GM21619 (cell line): ENCODE measurements around the gene DGKB.

ENCODE experiments used
- ATAC-seq: cut with Tn5 transposase; IDR thresholded peaks from one replicate; pipeline ENCODE4 v1.9.1; 2021; ENCODE audit not compliant: unreplicated experiment

DGKB gene

GRCh38 chr7:14902589-14903067 lies at the start of gene DGKB:
Gene DGKB, minus strand, starts transcription at chr7:14902751.
- ATAC-seq, result no peak

- no peak for ATAC-seq
Observed at GRCh38 chr7:14950013-14950412, 47.5 kb upstream of the DGKB start.

GRCh38 chr7:14938181-14938580 lies 35.6 kb upstream of the DGKB start:
- no peak for ATAC-seq

- ATAC-seq, result no peak
Observed at GRCh38 chr7:14937581-14937980, 35.0 kb upstream of the DGKB start.

- ATAC-seq, result no peak
Observed at GRCh38 chr7:14936554-14936953, 34.0 kb upstream of the DGKB start.

- ATAC-seq, result no peak
Observed at GRCh38 chr7:14934839-14935238, 32.3 kb upstream of the DGKB start.

- ATAC-seq, result no peak
Observed at GRCh38 chr7:14931511-14932215, 29.1 kb upstream of the DGKB start.

GRCh38 chr7:14924398-14924797 lies 21.8 kb upstream of the DGKB start:
- ATAC-seq, result no peak

- no peak for ATAC-seq
Observed at GRCh38 chr7:14911077-14911476, 8.5 kb upstream of the DGKB start.

GRCh38 chr7:14908697-14909096 lies 6.1 kb upstream of the DGKB start:
- no peak for ATAC-seq

- ATAC-seq, result no peak
Observed at GRCh38 chr7:14905764-14906163, 3.2 kb upstream of the DGKB start.

- no peak for ATAC-seq
Observed at GRCh38 chr7:14900051-14900450, 2.5 kb downstream of the DGKB start.

- no peak for ATAC-seq
Observed at GRCh38 chr7:14899030-14899429, 3.5 kb downstream of the DGKB start.

- ATAC-seq, result no peak
Observed at GRCh38 chr7:14896461-14896860, 6.1 kb downstream of the DGKB start.

GRCh38 chr7:14894826-14895225 lies 7.7 kb downstream of the DGKB start:
- no peak for ATAC-seq

GRCh38 chr7:14892961-14893360 lies 9.6 kb downstream of the DGKB start:
- ATAC-seq, result no peak

GRCh38 chr7:14891289-14891688 lies 11.3 kb downstream of the DGKB start:
- ATAC-seq, result no peak

GRCh38 chr7:14888962-14889361 lies 13.6 kb downstream of the DGKB start:
- ATAC-seq, result no peak

- ATAC-seq, result no peak
Observed at GRCh38 chr7:14886533-14886932, 16.0 kb downstream of the DGKB start.

GRCh38 chr7:14875941-14876587 lies 26.5 kb downstream of the DGKB start:
- ATAC-seq, result no peak

- no peak for ATAC-seq
Observed at GRCh38 chr7:14871880-14872279, 30.7 kb downstream of the DGKB start.

- ATAC-seq, result no peak
Observed at GRCh38 chr7:14870394-14870793, 32.2 kb downstream of the DGKB start.

- no peak for ATAC-seq
Observed at GRCh38 chr7:14868937-14869336, 33.6 kb downstream of the DGKB start.
